Measurements from ENCODE around the gene CEP250. TPM values are rescaled to one million over a fixed set of nuclear protein-coding genes. Genes with fewer than 3 reads are reported as not detected.
"Not testable (repeated sequence)": the region's sequence is repeated elsewhere in the genome, so short reads cannot be mapped to it uniquely, and the experiment has no call there.

The CEP250 gene
- total RNA-seq, 1 donor from 2014 or later: 54.6 TPM

DNA sequence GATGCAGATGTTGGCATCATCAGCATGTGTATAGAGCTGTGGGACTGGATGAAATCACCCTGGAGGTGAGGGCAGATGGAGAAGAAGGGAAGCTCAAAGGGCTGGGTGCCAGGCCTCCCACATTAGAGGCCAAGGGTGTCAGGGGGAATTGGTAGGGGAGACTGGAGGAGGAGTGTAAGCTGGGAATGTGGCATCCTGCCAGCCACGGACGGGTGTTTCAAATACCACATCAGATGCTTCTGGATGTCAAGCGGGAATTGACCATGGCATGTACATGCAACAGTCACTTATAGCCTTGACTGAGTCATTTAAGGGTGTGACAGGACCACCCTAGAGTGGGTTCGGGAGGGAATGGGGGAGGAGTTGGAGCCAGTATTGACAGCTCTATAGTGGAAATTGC is 96.1 kb downstream of the CEP250 start:
- peaks cover 22% of the 10 kb centered on the region for H3K36me3 Mint-ChIP-seq (ENCODE audit: low read depth)
- DNase-seq (ENCODE audit: low spot score): no peak
- H3K4me3 Mint-ChIP-seq (ENCODE audit: low read depth): no peak overlapping the region
- no peak overlapping the region for H3K27ac Mint-ChIP-seq
- H3K27me3 Mint-ChIP-seq (ENCODE audit: low read depth): no peaks in the 10 kb centered on the region
- no peaks in the 10 kb centered on the region for H3K4me1 Mint-ChIP-seq (ENCODE audit: low read depth)
- no peaks in the 10 kb centered on the region for H3K9me3 Mint-ChIP-seq
- intact Hi-C loops (cut with micrococcal nuclease): no loop called here

DNA sequence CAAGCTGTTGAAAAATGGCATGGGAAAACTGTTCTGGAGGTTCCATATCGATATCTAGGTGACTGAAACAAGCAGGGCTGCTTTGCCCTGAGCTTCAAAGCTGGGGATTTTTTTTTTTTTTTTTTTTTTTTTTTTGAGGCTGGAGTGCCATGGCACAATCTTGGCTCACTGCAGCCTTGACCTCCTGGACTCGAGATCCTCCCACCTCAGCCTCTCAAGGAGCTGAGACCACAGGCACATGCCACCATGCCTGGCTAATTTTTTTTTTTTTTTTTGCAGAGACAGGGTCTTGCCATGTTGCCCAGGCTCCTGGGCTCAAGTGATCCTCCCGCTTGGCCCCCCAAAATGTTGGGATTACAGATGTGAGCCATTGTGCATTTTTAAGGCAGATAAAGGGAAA is 97.5 kb downstream of the CEP250 start:
- Mint-ChIP-seq H3K36me3 (ENCODE audit: low read depth) (peaks cover 27% of the 10 kb centered on the region), H3K27ac (no peak overlapping the region)

DNA sequence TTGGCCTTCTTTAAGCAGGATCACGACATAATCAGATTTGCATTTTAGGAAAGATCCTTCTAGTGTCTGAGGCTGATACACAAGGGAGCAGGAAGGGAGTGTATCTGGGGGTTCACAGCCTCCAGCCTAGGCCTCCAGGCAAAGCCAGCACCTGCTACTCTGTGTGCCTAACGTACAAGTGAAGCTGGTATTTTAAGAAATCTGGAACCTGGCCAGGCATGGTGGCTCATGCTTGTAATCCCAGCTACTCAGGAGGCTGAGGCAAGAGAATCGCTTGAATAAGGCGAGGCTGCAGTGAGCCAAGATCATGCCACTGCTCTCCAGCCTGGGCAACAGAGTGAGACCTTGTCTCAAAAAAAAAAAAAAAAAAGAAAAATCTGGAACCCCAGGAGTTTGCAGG is 100.1 kb downstream of the CEP250 start:
- DNase-seq (ENCODE audit: low spot score); H3K27ac Mint-ChIP-seq; H3K9me3 Mint-ChIP-seq; H3K4me1 Mint-ChIP-seq (ENCODE audit: low read depth); intact Hi-C loops (cut with micrococcal nuclease); H3K4me3 Mint-ChIP-seq (ENCODE audit: low read depth); H3K27me3 Mint-ChIP-seq (ENCODE audit: low read depth): not testable (repeated sequence)
- H3K36me3 Mint-ChIP-seq (ENCODE audit: low read depth): peaks cover 19% of the 10 kb centered on the region

More for the DNA sequence above, 97.5 kb downstream of the CEP250 start:
- Mint-ChIP-seq H3K4me3 (ENCODE audit: low read depth) (no peak overlapping the region), H3K9me3 (no peaks in the 10 kb centered on the region), H3K27me3 (ENCODE audit: low read depth) (no peaks in the 10 kb centered on the region), H3K4me1 (ENCODE audit: low read depth) (no peaks in the 10 kb centered on the region)
- DNase-seq (ENCODE audit: low spot score): no peak
- intact Hi-C loops (cut with micrococcal nuclease): no loop called here

DNA sequence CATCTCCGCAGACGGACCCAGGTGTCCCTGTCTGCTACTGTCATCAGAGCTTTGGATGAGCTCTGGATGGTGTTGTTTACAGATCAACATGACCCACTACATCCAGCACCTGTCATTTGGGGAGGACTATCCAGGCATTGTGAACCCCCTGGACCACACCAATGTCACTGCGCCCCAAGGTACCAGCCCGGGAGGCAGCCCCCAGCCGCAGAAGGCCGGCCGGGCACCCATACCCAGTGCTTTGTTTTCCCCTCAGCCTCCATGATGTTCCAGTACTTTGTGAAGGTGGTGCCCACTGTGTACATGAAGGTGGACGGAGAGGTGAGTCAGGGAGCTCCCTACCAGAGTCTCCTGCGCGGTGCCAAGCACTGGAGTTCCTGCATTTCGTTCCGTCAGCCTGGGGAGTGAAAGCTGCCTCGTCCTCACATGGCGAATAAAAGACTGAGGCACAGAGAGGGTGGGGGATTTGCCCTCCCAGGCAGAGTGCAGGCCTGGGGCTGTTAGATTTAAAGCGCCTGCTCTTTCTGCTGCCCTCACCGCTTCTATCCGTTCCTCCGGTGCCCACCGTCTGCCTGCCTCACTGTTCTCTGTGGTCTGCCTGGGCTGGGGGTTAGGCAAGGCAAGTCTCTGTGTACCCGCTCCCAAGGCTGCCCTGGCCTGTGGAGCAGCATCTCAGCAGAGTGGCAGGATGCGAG is 100.7 kb downstream of the CEP250 start:
- H3K27me3 Mint-ChIP-seq (ENCODE audit: low read depth): no peaks in the 10 kb centered on the region
- H3K9me3 Mint-ChIP-seq: no peaks in the 10 kb centered on the region
- intact Hi-C loops (cut with micrococcal nuclease): no loop called here
- H3K4me3 Mint-ChIP-seq (ENCODE audit: low read depth): no peak overlapping the region
- H3K4me1 Mint-ChIP-seq (ENCODE audit: low read depth): no peaks in the 10 kb centered on the region
- H3K36me3 Mint-ChIP-seq (ENCODE audit: low read depth): peaks cover 19% of the 10 kb centered on the region
- no peak overlapping the region for H3K27ac Mint-ChIP-seq
- DNase-seq (ENCODE audit: low spot score): no peak

DNA sequence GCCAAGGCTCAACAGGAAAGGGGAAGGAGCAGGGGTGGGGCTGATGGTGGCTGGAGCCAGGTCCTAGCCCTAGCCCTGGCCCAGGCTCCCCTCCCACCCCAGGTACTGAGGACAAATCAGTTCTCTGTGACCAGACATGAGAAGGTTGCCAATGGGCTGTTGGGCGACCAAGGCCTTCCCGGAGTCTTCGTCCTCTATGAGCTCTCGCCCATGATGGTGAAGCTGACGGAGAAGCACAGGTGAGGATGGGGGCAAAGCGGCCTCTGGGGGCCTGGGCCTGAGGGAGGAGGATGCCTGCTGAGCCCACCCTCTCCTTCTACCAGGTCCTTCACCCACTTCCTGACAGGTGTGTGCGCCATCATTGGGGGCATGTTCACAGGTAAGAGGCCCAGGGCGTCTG is 101.5 kb downstream of the CEP250 start:
- no peak for DNase-seq (ENCODE audit: low spot score)
- no peak overlapping the region for H3K27ac Mint-ChIP-seq
- H3K36me3 Mint-ChIP-seq (ENCODE audit: low read depth): peaks cover 19% of the 10 kb centered on the region
- H3K27me3 Mint-ChIP-seq (ENCODE audit: low read depth): no peaks in the 10 kb centered on the region
- no peaks in the 10 kb centered on the region for H3K4me1 Mint-ChIP-seq (ENCODE audit: low read depth)
- intact Hi-C loops (cut with micrococcal nuclease): no loop called here
- H3K4me3 Mint-ChIP-seq (ENCODE audit: low read depth): no peak overlapping the region
- H3K9me3 Mint-ChIP-seq: no peaks in the 10 kb centered on the region

DNA sequence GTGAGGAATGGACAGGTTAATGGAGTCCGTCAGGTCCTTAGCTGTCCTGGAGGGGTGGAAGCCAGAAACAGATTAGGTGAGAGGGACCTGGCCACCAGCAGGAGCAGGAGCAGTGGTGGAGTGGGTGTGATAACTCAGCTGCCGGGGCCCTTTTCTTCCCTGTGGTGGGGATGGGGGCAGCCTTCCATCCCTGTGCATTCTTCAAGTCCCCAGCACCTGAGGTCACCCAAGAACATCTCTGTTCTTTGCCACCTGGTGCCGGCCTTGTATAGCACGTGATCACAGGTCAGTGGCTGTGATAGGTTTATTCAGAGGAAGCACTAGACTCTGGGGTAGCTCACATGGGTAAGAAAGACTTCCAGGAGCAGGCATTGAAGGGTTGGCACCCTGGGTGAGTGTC is 103.1 kb downstream of the CEP250 start:
- no peaks in the 10 kb centered on the region for H3K27me3 Mint-ChIP-seq (ENCODE audit: low read depth)
- H3K4me3 Mint-ChIP-seq (ENCODE audit: low read depth): no peak overlapping the region
- no peaks in the 10 kb centered on the region for H3K9me3 Mint-ChIP-seq
- intact Hi-C loops (cut with micrococcal nuclease): no loop called here
- DNase-seq (ENCODE audit: low spot score): no peak
- no peaks in the 10 kb centered on the region for H3K4me1 Mint-ChIP-seq (ENCODE audit: low read depth)
- peaks cover 19% of the 10 kb centered on the region for H3K36me3 Mint-ChIP-seq (ENCODE audit: low read depth)
- no peak overlapping the region for H3K27ac Mint-ChIP-seq

DNA sequence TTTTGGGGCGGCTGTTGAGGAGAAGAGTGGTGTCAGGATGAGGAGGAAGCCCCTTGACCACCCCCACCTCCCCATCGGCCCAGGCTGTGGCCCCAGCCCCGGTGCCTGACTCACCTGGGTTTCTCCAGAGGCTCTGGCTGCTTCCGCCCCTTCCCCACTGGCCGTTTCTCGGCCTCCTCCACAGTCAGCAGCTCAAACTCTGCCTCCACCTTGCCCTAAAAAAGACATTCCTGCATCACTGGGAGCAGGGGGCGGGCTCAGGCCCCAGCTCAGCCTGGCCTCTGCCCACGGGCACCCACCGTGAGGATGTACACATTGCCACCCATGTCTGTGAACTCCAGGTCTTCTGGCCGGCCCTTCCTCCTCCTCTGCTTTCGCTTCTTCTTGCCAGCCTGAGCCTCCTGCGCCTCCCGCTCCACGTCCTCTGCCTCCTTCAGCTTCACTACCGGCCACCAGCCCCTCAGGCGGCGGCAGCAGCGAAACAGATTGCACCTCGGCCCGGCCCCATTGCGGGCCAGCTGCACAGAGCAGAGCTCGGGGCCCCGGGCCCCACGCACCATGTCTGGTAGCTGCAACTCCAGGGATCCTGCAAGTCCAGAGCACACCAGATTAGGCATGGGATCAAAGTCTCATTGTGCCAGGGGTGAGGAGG is 103.8 kb downstream of the CEP250 start:
- intact Hi-C loops (cut with micrococcal nuclease): no loop called here
- H3K27me3 Mint-ChIP-seq (ENCODE audit: low read depth): no peaks in the 10 kb centered on the region

DNA sequence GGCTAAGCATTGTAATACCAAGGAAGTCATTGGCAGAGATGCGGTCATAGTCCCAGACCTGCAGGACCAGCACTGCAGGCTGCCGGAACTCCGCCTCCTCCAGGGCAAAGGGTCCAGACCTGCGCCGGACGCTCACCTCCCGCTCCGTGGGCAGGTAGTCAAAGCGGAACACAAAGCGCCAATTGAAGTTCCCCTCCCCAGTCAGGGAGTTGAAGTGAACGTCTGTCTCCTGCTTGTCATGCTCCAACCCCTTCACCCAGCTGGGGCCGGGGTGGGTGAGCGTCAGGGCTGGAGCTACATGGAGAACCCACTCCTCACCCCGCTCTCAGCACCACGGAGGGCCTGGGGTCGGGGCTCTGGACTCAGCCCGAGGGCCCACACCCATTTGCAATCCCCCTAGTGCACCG is 104.7 kb downstream of the CEP250 start:
- DNase-seq (ENCODE audit: low spot score): no peak
- peaks cover 10% of the 10 kb centered on the region for H3K36me3 Mint-ChIP-seq (ENCODE audit: low read depth)
- no peaks in the 10 kb centered on the region for H3K27me3 Mint-ChIP-seq (ENCODE audit: low read depth)
- H3K4me1 Mint-ChIP-seq (ENCODE audit: low read depth): no peaks in the 10 kb centered on the region
- no peaks in the 10 kb centered on the region for H3K9me3 Mint-ChIP-seq
- intact Hi-C loops (cut with micrococcal nuclease): no loop called here
- H3K4me3 Mint-ChIP-seq (ENCODE audit: low read depth): no peak overlapping the region
- no peak overlapping the region for H3K27ac Mint-ChIP-seq

More for the DNA sequence above, 103.8 kb downstream of the CEP250 start:
- Mint-ChIP-seq H3K4me1 (ENCODE audit: low read depth) (no peaks in the 10 kb centered on the region), H3K36me3 (ENCODE audit: low read depth) (peaks cover 18% of the 10 kb centered on the region), H3K27ac (no peak overlapping the region), H3K4me3 (ENCODE audit: low read depth) (no peak overlapping the region), H3K9me3 (no peaks in the 10 kb centered on the region)
- DNase-seq (ENCODE audit: low spot score): no peak

DNA sequence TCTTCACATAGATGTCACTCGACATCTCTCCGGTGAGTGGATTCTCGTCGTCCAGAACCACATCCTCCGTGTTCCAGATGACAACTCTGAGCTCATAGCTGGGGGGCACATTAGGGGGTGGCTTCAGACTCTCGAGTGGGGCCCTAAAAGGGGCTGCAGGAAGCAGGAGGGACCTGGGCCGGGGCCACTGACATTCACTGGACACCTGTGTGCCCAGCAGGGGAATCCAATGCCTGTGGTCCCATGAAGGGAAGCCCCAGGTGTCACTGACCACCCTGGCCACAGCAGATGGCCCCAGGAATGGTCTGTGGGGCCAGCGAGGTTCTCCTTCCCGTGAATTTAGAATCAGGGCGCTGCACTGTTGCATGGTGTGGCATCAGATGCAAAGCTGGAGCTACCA is 105.1 kb downstream of the CEP250 start:
- Mint-ChIP-seq H3K9me3 (no peaks in the 10 kb centered on the region), H3K4me3 (ENCODE audit: low read depth) (no peak overlapping the region), H3K36me3 (ENCODE audit: low read depth) (peaks cover 7% of the 10 kb centered on the region), H3K27me3 (ENCODE audit: low read depth) (no peaks in the 10 kb centered on the region), H3K27ac (no peak overlapping the region), H3K4me1 (ENCODE audit: low read depth) (no peaks in the 10 kb centered on the region)
- no peak for DNase-seq (ENCODE audit: low spot score)
- intact Hi-C loops (cut with micrococcal nuclease): no loop called here

DNA sequence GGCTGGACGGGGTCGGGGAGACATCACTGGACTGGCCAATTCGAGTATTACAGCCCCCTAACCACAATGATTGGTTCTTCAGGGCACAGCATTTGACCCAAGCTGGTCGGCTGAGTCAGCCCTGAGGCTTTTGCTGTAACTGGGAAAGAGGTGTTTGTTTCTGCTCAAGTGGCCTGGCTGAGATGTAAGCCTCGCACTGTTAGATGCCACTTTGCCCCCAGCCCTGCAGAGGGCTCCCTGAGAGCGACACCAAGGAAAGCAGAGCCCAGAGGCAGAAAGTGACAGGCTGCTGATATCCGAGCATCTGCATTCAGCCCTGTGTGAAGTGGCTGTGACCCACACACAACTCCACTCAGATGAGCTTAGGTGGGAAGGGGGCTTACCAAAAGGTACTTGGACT is 105.9 kb downstream of the CEP250 start:
- Mint-ChIP-seq H3K9me3 (no peaks in the 10 kb centered on the region), H3K27ac (no peak overlapping the region), H3K27me3 (ENCODE audit: low read depth) (no peaks in the 10 kb centered on the region), H3K36me3 (ENCODE audit: low read depth) (peaks cover 7% of the 10 kb centered on the region), H3K4me1 (ENCODE audit: low read depth) (no peaks in the 10 kb centered on the region), H3K4me3 (ENCODE audit: low read depth) (no peak overlapping the region)
- no peak for DNase-seq (ENCODE audit: low spot score)
- intact Hi-C loops (cut with micrococcal nuclease): no loop called here

DNA sequence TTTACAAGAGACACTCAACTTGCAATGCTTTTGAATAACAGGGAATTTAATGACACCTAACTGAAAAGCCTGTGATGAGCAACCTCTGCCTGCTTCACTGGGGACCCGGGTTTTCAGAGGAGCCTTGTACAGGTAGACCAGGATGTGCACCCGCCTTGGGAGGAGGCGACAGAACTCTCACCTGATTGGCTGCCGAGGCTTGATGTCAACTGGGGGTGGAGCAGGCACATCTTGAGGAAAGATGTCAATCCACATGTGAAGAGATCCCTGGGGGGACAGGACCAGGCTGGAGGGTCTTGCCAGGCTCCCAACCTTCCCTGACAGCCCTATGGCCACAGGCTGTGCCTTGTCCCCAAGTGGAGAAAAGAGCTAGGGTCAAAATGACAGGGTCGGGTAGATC is 106.3 kb downstream of the CEP250 start:
- Mint-ChIP-seq H3K27ac (no peak overlapping the region), H3K4me3 (ENCODE audit: low read depth) (no peak overlapping the region), H3K4me1 (ENCODE audit: low read depth) (no peaks in the 10 kb centered on the region), H3K27me3 (ENCODE audit: low read depth) (no peaks in the 10 kb centered on the region), H3K36me3 (ENCODE audit: low read depth) (peaks cover 4% of the 10 kb centered on the region), H3K9me3 (no peaks in the 10 kb centered on the region)
- DNase-seq (ENCODE audit: low spot score): no peak
- intact Hi-C loops (cut with micrococcal nuclease): no loop called here

DNA sequence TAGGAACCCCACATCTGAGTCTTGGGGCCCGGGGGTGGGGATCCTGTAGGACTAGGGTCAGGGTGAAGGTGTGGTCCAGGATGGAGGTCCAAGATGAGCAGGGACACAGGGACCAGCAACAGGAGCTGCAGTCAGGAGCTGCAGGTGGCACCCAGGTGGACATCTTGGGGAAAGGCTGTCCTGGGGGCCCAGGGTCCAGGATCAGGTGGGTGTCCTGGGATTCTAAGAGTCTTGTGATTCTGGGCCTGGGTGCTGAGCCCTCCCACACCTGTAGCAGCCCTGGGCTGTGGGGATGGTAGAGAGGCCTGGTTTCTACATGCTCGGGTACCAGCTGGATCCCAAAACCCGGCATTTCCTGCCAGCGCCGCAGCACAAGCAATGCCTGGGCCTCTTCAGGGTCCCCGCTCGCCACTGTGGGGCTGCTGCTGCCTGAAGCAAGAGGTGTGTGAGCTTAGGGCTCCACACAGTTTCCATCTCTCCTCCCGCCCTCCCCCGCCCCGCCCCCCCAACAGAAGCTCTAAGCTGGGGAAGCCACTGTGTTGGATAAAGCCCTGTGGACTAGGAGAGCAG is 107.2 kb downstream of the CEP250 start:
- H3K9me3 Mint-ChIP-seq: no peaks in the 10 kb centered on the region
- no peak overlapping the region for H3K27ac Mint-ChIP-seq
- no peaks in the 10 kb centered on the region for H3K4me1 Mint-ChIP-seq (ENCODE audit: low read depth)
- no peak overlapping the region for H3K4me3 Mint-ChIP-seq (ENCODE audit: low read depth)
- intact Hi-C loops (cut with micrococcal nuclease): no loop called here
- H3K27me3 Mint-ChIP-seq (ENCODE audit: low read depth): peaks cover 4% of the 10 kb centered on the region
- H3K36me3 Mint-ChIP-seq (ENCODE audit: low read depth): peaks cover under 1% of the 10 kb centered on the region
- no peak for DNase-seq (ENCODE audit: low spot score)

DNA sequence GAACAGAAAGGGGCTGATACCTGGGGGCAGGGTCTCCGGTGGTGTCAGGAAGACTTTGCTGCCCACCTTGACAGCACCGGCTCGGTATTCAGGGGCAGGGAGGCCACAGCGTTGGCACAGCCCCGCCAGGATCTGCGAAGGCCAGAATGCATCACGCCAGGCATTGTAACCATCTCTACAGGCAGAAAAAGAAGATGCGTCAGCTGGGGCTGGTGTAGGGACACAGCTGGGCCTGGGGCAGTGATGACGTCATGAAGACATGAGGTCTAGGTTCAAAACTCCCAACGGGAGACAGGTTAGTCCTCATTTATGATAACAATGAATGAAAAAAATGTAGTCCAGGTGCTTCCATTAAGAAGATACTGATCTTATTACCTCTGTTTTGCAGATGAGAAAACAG is 108.4 kb downstream of the CEP250 start:
- Mint-ChIP-seq H3K27me3 (ENCODE audit: low read depth) (peaks cover 6% of the 10 kb centered on the region), H3K27ac (no peak overlapping the region), H3K4me1 (ENCODE audit: low read depth) (no peaks in the 10 kb centered on the region), H3K36me3 (ENCODE audit: low read depth) (no peaks in the 10 kb centered on the region), H3K9me3 (no peaks in the 10 kb centered on the region), H3K4me3 (ENCODE audit: low read depth) (no peak overlapping the region)
- no peak for DNase-seq (ENCODE audit: low spot score)
- intact Hi-C loops (cut with micrococcal nuclease): no loop called here

Measured in activated T-helper 2 cell treated with anti-CD3 and anti-CD28 coated beads, Interferon-gamma antibody, Interleukin-2, Interleukin-4, amounts not matched to agents 10 μg/mL and 5 μg/mL and 100 μg/mL, durations not matched to agents 14 hours and 24 hours and 36 hours (primary cell).